CD4-positive, alpha-beta T cell treated with Interferon gamma for 1 hour (primary cell): Measurements from ENCODE around the gene KCNMA1.

ENCODE experiments used
- DNase-seq: peaks from one replicate; pipeline ENCODE4 v3.0.0-alpha.2; 2020

KCNMA1 gene

GRCh38 chr10:77289027-77289501 lies 348.5 kb downstream of the KCNMA1 start:
- DNase-seq, result no peak

GRCh38 chr10:77287647-77288120 lies 349.9 kb downstream of the KCNMA1 start:
- no peak for DNase-seq

DNA sequence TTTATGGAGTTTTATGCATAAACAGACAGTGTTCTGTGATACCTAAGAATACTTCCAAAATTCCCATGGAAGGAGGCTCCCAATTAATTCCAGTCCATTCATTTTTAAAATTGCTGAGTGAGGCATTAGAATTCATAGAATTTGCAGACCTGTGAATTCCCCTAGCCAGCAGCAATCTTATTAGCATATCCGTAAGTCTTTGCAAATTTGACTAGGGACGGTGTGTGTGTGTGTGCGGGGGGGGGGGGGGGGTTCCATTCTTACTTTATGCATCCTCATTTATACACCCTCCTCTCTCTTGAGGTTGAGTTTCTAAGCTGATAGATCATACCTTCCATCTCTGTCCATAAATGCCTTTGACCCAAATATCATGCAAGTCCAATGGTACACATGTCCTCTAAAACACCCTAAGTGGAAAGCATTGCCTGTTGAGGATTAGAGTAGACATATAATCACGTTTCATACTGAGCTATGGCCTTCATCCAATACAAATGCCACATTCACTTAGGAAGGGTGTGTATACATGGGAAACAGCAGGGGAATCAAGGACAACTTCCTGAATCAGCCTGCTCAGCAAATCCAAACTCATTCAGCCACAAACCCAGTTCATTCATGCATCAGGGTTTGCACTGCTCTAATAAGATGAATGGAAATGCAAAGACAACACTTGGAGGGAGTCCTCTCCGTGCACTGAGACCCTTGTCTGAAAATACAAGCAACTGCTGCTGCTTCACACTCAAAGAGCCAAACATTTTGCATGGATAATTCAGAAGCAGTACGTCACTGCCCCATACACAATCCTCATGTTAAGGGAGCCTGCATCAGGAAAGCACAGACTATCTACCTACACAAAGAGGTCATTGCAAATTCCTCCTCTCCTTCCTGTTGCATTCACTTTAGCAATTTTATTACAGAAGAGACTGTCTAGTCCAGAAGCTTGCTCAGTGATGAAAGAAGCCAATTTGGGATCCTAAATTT lies 350.8 kb downstream of the KCNMA1 start:
- DNase-seq, result no peak

GRCh38 chr10:77285529-77286182 lies 352.0 kb downstream of the KCNMA1 start:
- no peak for DNase-seq

GRCh38 chr10:77284797-77285196 lies 352.8 kb downstream of the KCNMA1 start:
- DNase-seq, result no peak

- DNase-seq, result no peak
These were observed 354.3 kb downstream of the KCNMA1 start for GRCh38 chr10:77283326-77283725.

GRCh38 chr10:77282163-77282562 lies 355.4 kb downstream of the KCNMA1 start:
- no peak for DNase-seq

DNA sequence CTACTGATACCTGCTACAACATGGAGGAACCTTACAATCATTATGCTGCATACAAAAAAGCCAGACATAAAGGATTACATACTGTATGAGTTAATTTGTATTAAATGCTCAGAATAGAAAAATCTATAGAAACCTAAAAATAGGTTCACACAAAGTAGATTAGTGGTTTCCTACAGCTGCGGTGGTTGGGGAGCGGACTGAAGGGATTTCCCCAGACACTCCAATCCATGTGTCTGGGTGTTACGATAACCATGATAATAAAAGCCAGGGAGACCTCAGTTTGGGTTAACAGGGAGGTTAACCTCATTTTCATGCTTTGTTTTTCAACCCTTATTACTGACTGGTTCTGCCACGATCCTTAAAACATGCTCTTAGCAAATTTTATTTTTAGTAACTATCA lies 355.9 kb downstream of the KCNMA1 start:
- no peak for DNase-seq

GRCh38 chr10:77279207-77279606 lies 358.4 kb downstream of the KCNMA1 start:
- DNase-seq, result no peak

- DNase-seq, result no peak
These were observed 363.4 kb downstream of the KCNMA1 start for GRCh38 chr10:77274046-77274795.

DNA sequence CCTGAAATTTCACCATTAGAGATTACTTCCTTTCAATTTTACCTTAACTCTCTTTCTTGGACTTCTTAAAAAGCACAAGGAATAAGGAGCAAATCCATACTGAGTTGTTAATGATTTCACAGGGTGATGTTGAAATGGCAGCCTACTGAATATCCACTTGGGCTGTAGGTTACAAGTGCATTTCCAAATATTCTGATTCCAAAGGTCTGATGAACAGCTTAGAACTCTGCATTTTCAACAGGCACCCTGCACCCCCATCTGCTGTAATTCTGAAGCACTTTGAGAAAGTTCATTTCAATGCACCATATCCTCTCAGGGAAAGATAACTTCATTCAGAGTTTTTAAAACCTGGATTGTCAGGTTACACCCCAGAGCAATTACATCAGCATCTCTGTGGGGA lies 368.4 kb downstream of the KCNMA1 start:
- DNase-seq, result no peak

- DNase-seq, result no peak
These were observed 368.9 kb downstream of the KCNMA1 start for GRCh38 chr10:77268721-77269120.

DNA sequence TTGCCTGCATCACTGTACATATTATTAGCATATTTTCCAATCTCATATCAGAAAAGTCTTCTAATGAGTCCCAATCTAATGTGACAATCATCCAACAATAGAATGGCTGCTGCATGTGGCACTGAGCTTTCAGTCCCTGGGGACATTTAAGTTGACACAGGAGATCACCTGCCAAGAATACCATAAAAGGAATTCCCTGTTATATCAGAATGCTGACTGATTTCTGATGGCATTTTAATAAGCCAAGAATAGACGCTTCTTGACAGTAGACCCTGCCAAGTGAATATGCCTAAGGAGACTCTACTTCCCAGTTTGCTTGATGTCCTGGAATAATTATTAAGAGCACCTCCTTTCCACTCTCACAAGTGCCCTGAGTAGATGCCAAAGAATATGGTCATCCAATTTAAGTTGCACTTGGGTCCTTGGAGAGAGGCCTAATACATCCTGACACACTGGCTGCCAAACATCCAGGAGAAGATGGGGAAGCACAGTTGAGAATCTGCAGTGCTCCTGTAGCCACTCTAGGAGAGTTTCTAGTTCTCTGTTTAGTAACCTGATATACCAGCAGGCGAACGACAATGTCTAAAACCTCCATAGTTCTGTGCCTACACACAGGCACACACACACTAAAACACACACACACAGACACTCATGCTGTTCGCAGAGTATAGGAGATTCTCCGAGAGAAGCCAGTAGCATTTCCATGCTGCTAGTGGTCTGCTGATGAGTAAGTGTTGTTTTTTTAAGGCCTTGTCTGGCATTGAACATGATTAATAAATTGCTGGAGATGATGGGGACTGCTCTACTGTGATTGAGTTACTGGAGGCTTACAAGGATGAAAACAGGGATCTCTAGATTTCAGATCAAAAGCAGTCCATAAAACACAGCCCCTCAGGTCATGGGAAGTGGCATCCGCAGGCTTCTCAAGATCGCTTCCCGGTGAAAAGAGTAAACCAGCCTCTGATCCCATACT lies 369.6 kb downstream of the KCNMA1 start:
- DNase-seq, result no peak

GRCh38 chr10:77266242-77266641 lies 371.4 kb downstream of the KCNMA1 start:
- no peak for DNase-seq

DNA sequence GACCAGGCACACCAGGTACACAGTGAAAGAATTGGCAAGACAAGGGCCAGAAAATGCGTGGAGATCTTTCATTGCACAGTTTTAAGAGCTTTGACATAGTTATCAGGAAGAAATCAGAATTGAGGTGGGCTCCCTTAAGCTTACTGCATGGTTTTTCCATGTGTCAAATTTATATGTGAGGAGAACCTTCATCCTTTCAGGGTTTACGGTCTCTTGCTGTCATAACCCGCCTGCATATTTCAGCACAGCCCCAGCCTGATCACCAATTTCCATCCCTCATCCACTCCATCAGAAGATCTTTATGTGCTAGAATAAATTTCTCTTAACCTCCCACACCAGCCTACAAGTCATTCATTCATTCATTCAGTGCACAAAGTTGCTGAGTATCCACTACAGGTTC lies 373.1 kb downstream of the KCNMA1 start:
- DNase-seq, result no peak

GRCh38 chr10:77264107-77264506 lies 373.5 kb downstream of the KCNMA1 start:
- DNase-seq, result no peak

GRCh38 chr10:77263700-77264099 lies 373.9 kb downstream of the KCNMA1 start:
- no peak for DNase-seq

- no peak for DNase-seq
These were observed 376.5 kb downstream of the KCNMA1 start for GRCh38 chr10:77261146-77261545.

- no peak for DNase-seq
These were observed 378.3 kb downstream of the KCNMA1 start for GRCh38 chr10:77259171-77259874.

DNA sequence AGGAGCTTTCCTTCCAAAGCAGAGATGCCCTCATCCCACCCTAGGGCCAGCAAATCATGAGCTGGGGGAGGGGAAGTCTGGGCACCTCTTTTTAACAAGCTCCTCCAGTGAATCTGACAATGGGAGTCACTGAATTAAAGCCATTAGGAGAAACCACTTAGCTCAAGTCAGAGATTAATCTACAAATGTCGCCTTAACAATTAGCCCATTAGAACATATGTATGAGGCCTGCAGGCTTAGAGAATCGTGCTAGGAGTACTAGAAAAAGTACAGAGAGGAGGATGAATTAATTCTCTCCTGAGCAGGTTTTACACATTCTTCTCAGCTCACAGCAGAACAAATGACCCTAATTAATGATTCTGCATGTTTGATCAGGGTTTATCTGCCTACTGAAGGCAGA lies 381.3 kb downstream of the KCNMA1 start:
- DNase-seq, result no peak

GRCh38 chr10:77253556-77254064 lies 384.0 kb downstream of the KCNMA1 start:
- no peak for DNase-seq
